ENCODE measurements around the gene RNF19B.

DNA sequence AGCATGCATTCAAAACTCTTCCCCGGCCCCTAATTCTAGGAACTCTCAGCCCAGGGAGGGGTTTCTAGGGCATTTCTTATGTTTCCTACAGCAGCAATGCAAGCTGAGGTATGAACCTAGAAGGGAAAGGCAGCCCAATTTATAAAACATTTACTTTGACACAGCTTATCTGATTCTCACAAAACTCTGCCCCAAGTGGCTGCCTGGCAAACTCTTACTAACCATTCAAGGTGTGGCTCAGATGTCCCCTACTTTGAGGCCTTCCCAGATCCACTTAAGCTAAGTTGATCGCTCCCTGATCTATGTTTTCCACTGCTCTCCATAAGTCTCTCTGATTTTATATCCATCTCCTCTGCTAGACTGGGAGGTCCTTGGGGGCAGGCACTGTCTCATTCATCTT, 36.7 kb upstream of the RNF19B start:
- no peak for TF ChIP-seq YBX1 (IDR thresholded peaks at IDR 0.05)
- TF ChIP-seq YY1 (IDR thresholded peaks at IDR 0.05; ENCODE audit: low read depth, low read length), result no peak
- TF ChIP-seq KDM1A (IDR thresholded peaks at IDR 0.05; ENCODE audit: borderline replicate concordance), result no peak
- no peak for TF ChIP-seq BHLHE40 (IDR thresholded peaks at IDR 0.05; ENCODE audit: borderline replicate concordance in 1 of 2, low read depth in 2 of 2, low read length in 1 of 2)
- TF ChIP-seq, protein P1, sequence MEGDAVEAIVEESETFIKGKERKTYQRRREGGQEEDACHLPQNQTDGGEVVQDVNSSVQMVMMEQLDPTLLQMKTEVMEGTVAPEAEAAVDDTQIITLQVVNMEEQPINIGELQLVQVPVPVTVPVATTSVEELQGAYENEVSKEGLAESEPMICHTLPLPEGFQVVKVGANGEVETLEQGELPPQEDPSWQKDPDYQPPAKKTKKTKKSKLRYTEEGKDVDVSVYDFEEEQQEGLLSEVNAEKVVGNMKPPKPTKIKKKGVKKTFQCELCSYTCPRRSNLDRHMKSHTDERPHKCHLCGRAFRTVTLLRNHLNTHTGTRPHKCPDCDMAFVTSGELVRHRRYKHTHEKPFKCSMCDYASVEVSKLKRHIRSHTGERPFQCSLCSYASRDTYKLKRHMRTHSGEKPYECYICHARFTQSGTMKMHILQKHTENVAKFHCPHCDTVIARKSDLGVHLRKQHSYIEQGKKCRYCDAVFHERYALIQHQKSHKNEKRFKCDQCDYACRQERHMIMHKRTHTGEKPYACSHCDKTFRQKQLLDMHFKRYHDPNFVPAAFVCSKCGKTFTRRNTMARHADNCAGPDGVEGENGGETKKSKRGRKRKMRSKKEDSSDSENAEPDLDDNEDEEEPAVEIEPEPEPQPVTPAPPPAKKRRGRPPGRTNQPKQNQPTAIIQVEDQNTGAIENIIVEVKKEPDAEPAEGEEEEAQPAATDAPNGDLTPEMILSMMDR (IDR thresholded peaks at IDR 0.05 in 2 of 3, conservative IDR thresholded peaks at IDR 0.05 in 1 of 3; ENCODE audit: control insufficient read depth in 2 of 3, extremely low read depth in 1 of 3, insufficient read depth in 1 of 3, low read depth in 3 of 3, low read length in 3 of 3), result peak; percentile 15 to 52 (median 35); a peak in 2 of 6 replicates
- no peak for TF ChIP-seq ETV6 (conservative IDR thresholded peaks at IDR 0.05 in 1 of 2, IDR thresholded peaks at IDR 0.05 in 1 of 2; ENCODE audit: borderline replicate concordance in 1 of 2, low read depth in 1 of 2)
